Sigmoid colon (tissue), 4 donors: Measurements from ENCODE around the gene BNC1.

ENCODE experiments used
- CTCF ChIP-seq, 4 experiments: fragments of 450-650 bp in 3 of 4; fragments of 200-600 bp in 1 of 4; IDR thresholded peaks; one replicate each; pipeline ENCODE4 v1.5.1; 2016 to 2019; ENCODE audit warnings: antibody characterized with exemption in 4 of 4, mild to moderate bottlenecking in 3 of 4, moderate library complexity in 2 of 4
- EP300 ChIP-seq, 4 donors: sonication (generic); formaldehyde crosslinking; IDR thresholded peaks; one replicate each; pipeline ENCODE4 v1.6.1; 2017; ENCODE audit warnings: antibody characterized with exemption in 4 of 4
- POLR2A ChIP-seq, 2 donors: fragments of 450-650 bp; IDR thresholded peaks; one replicate each; pipeline ENCODE4 v1.6.1; 2016; ENCODE audit warnings: antibody characterized with exemption in 2 of 2, mild to moderate bottlenecking in 2 of 2, moderate library complexity in 2 of 2
- POLR2AphosphoS5 ChIP-seq, 4 donors: sonication (generic); formaldehyde crosslinking; IDR thresholded peaks; one replicate each; pipeline ENCODE4 v1.6.1; 2017; ENCODE audit warnings: antibody characterized with exemption in 4 of 4

- TF ChIP-seq CTCF (IDR thresholded peaks at IDR 0.05) = no peak
- TF ChIP-seq EP300 (IDR thresholded peaks at IDR 0.05) = no peak
- no peak for TF ChIP-seq POLR2A (IDR thresholded peaks at IDR 0.05)
- TF ChIP-seq POLR2AphosphoS5 (IDR thresholded peaks at IDR 0.05) = no peak
Measured at GRCh38 chr15:83250781-83251180, 33.7 kb downstream of the BNC1 start.
